ENCODE data around the gene ZNF577.

DNA sequence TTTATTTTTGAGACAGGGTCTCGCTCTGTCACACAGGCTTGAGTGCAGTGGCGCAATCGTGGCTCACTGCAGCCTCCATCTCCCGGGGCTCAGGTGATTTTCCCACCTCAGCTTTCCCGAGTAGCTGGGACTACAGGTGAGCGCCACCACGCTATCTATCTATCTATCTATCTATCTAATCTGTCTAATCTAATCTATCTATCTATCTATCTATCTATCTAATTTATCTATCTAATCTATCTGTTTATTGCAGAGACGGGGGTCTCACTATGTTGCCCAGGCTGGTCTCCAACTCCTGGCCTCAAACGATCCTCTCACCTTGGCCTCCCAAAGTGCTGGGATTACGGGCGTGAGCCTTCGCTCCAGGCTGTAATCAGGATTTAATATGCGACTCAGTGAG is 40.1 kb upstream of the ZNF577 start:
- TF ChIP-seq GABPA (IDR thresholded peaks at IDR 0.05; ENCODE audit: low read depth) = no peak
- TF ChIP-seq, protein P1, sequence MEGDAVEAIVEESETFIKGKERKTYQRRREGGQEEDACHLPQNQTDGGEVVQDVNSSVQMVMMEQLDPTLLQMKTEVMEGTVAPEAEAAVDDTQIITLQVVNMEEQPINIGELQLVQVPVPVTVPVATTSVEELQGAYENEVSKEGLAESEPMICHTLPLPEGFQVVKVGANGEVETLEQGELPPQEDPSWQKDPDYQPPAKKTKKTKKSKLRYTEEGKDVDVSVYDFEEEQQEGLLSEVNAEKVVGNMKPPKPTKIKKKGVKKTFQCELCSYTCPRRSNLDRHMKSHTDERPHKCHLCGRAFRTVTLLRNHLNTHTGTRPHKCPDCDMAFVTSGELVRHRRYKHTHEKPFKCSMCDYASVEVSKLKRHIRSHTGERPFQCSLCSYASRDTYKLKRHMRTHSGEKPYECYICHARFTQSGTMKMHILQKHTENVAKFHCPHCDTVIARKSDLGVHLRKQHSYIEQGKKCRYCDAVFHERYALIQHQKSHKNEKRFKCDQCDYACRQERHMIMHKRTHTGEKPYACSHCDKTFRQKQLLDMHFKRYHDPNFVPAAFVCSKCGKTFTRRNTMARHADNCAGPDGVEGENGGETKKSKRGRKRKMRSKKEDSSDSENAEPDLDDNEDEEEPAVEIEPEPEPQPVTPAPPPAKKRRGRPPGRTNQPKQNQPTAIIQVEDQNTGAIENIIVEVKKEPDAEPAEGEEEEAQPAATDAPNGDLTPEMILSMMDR (IDR thresholded peaks at IDR 0.05; ENCODE audit: insufficient read depth, low read length) = no peak
- no peak for TF ChIP-seq POLR2AphosphoS5 (IDR thresholded peaks at IDR 0.05; ENCODE audit: low read depth)
